GM12892 (cell line): Measurements from ENCODE around the gene EPB41L1.
A peak's percentile ranks its signal among the peaks of the same experiment; 100 is the strongest.
"Not testable (repeated sequence)": the region's sequence is repeated elsewhere in the genome, so short reads cannot be mapped to it uniquely, and the experiment has no call there.

Source experiments
- DNase-seq: peaks from one replicate; pipeline ENCODE4 v3.0.0; 2011; ENCODE audit not compliant: insufficient read length
- FAIRE-seq: peaks from 2 replicates; lab custom pipeline; 2011; peaks lifted over from hg19 to GRCh38; lab: Jason Lieb, UNC
- POLR2A ChIP-seq: IDR thresholded peaks from 2 replicates; pipeline ENCODE4 v1.6.1; 2011; ENCODE audit warnings: low read depth, low read length, control low read depth
- POLR2AphosphoS5 ChIP-seq: IDR thresholded peaks from 2 replicates; pipeline ENCODE4 v1.6.1; 2011; ENCODE audit warnings: low read depth, low read length, control low read depth
- TAF1 ChIP-seq: IDR thresholded peaks from 2 replicates; pipeline ENCODE4 v1.6.1; 2011; ENCODE audit warnings: low read depth, mild to moderate bottlenecking, control low read depth, low read length, borderline replicate concordance

Gene EPB41L1

GRCh38 chr20:36129160-36129543 lies 25.4 kb upstream of the EPB41L1 start:
- TF ChIP-seq POLR2AphosphoS5, result no peak
- TF ChIP-seq TAF1, result no peak
- no peak for TF ChIP-seq POLR2A
- FAIRE-seq (no peak), DNase-seq (no peak)

GRCh38 chr20:36130390-36130789 lies 24.1 kb upstream of the EPB41L1 start:
- no peak for FAIRE-seq
- no peak for DNase-seq
- TF ChIP-seq POLR2AphosphoS5 (no peak), POLR2A (no peak), TAF1 (no peak)

DNA sequence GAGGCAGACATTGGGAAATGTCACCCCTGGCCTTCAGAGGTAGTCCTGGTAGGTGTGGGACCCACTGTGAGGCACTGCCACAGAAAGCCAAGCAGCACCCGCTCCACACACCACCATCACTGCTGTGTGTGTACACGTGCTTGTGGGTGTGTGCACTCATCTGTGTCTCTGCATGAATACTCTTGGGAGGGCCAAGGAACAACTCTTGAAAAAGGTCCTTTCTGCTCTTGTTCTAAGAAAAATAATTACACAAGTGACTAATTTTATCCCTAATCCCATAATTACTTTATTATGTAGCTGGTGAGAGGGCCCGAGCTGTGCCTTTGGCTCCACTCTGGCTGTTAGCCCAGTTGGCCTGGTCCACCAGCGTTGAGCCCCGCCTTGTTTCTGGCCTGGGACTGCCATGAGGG lies 21.7 kb upstream of the EPB41L1 start:
- no peak for DNase-seq
- no peak for FAIRE-seq

DNA sequence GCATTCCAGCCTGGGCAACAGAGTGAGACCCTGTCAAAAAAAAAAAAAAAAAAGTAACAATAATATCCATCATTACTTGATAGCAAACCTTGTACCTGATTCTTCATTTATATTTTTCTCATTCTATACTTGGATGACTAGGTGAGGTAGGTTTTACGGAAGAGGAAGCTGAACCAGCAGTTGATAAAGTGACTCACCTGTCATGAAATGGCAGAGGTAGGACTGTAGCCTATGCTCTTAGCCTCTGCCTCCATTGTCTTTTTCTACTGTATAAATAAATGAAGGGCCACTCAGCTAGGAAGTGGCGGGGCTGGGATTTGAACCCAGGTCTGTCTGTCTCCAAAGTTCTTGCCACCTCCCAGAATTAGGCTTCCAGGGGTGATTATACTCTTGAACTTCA lies 20.7 kb upstream of the EPB41L1 start:
- DNase-seq (no peak), FAIRE-seq (no peak)

More for the DNA sequence above, 21.7 kb upstream of the EPB41L1 start:
- TF ChIP-seq POLR2AphosphoS5, result no peak
- no peak for TF ChIP-seq TAF1
- TF ChIP-seq POLR2A, result no peak

DNA sequence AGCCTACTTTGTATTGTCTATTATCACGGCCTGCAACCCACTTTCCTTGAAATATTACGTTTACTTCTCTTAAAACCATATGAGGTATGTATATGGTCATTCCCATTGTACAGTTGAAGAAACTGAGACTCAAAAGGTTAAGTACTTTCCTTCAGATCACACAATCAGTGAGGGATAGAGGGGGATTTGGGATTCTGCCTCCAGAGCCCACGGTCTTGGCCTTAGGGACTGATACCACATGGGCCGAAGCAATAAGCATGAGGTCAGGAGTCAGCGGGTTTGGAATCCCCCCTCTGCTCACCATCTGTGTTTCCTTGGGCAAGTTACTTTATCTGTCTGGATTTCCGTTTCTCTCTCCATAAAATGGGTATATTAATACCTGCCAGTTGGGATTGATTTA lies 19.4 kb upstream of the EPB41L1 start:
- FAIRE-seq (no peak), DNase-seq (no peak)
- no peak for TF ChIP-seq POLR2A
- TF ChIP-seq TAF1, result no peak
- TF ChIP-seq POLR2AphosphoS5, result no peak

More for the DNA sequence above, 20.7 kb upstream of the EPB41L1 start:
- no peak for TF ChIP-seq POLR2A
- TF ChIP-seq TAF1, result no peak
- TF ChIP-seq POLR2AphosphoS5, result no peak

DNA sequence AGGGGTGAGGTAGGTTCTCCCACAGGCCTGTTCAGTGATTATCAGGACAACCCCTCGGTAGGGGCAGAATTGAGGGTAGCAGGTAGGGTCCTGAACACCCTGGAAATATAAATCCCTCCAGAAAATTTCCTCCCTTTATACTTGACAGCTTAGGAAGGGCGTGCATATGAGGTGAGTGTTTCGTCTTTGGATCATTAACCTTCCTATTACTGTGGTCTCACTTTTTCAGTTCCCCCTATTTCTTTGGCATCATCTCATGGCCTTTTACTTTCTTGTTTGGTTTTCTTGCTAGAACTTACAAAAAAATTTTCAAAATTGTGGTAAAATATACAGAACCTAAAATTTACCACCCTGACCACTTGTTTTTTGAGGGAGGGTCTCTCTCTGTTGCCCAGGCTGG lies 18.7 kb upstream of the EPB41L1 start:
- DNase-seq (no peak), FAIRE-seq (no peak)
- TF ChIP-seq POLR2AphosphoS5 (no peak), TAF1 (no peak), POLR2A (no peak)

- not testable (repeated sequence) for DNase-seq, FAIRE-seq
These were observed 17.2 kb upstream of the EPB41L1 start for GRCh38 chr20:36137313-36137712.

DNA sequence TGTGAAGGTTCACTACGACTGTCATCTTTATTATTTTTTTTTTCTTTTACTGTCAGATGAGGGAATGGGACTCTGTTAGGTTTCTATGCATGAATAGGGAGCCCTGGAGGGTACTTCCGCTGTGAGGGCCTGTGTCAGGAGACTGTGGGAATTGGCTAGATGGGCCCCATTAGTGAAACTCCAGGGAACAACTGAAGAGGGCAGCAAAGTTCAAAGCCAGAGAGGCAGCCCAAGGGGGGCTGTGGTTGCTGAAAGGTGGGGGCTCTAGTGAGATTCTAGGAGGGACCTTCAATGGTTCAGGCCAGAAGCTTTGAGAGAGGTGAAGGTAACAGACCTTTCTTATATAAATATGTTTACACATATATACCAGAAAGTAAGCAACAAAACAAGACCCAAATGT lies 13.2 kb upstream of the EPB41L1 start:
- no peak for DNase-seq
- FAIRE-seq, result no peak
- no peak for TF ChIP-seq TAF1
- no peak for TF ChIP-seq POLR2A
- TF ChIP-seq POLR2AphosphoS5, result no peak

GRCh38 chr20:36144336-36144735 lies 10.2 kb upstream of the EPB41L1 start:
- no peak for DNase-seq
- TF ChIP-seq POLR2A, result no peak
- TF ChIP-seq TAF1, result no peak
- no peak for TF ChIP-seq POLR2AphosphoS5
- no peak for FAIRE-seq

DNA sequence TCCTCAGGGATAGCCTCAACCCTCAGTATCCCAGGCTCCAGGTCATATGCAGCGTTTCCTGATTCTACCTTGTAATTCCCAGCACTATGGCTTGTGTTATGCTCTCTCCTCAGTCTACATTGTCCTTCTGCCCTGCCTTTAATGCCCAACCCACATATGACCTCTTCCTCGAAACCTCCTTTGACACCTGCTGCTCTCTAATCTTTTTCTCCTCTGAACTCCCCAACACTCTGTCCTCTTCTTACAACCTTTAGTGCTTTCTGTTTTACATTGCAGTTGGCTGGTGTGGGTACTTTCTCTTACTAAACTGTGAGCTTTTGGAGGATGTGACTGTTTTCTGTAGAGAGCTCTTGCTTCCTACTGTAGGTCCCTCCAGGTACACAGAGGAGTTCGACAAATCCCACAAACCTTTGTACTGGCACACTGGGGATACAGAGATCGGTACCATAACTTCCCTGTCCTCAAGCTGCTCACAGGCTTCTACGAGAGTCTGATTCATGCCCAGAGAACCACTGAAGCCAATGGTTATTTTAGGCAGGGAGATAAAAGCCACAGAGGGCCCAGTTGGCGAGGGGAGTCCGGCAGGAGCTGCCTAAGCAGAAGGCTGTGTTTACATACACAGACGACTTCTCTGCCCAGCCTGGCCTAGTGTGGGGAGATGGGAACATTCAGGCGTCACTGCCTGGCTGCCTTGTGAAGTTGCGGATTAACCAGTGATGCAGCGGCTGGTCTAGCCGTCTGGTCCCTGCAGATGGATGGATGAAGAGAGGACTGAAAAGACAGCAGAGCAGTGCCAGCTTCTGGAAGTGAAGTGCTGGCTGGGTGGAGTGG lies 8.4 kb upstream of the EPB41L1 start:
- DNase-seq (no peak), FAIRE-seq (peak; percentile 36)
- no peak for TF ChIP-seq POLR2AphosphoS5
- TF ChIP-seq POLR2A, result no peak

DNA sequence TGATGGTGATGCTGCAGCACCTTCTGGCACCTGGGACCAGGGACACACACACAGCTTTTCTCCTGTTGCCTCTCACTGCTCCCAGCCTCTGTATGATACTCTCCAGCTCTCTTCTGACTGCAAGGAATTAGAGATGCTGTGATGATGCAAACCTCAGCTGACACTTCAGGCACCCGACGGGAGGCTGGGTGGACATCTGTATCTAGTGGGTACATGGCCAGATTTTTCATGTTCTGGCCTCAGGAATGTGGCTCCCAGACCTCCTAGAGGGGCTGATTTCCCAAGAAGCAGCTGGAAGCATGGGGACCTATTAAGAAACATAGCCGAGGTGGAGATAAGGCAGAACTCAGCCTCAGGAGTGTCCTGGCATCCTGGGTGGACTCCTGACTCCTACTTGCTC lies 6.8 kb upstream of the EPB41L1 start:
- FAIRE-seq (no peak), DNase-seq (no peak)
- TF ChIP-seq POLR2AphosphoS5 (no peak), POLR2A (no peak), TAF1 (no peak)

DNA sequence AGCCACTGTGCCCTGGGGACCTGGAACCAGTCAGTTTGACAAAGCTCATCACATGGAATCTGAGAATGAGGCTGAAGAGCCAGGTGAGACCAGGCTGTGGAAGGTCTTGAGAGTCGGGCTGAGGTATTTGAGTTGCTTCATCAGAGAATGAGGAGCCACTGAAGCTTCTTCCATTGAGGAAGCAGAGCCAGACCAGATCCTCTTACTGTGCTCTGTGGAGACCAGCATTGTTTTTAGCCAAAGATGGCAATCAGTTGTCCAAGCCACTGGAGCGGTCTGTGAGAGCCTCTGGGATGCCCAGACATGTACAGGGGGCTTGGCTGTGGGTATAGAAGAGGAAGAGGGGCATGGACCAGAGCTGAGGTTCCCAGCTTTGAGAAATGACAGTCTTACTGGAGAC lies 6.1 kb upstream of the EPB41L1 start:
- TF ChIP-seq POLR2AphosphoS5 (no peak), POLR2A (no peak), TAF1 (no peak)
- FAIRE-seq (no peak), DNase-seq (no peak)

GRCh38 chr20:36149012-36149411 lies 5.5 kb upstream of the EPB41L1 start:
- DNase-seq, result no peak
- no peak for FAIRE-seq

DNA sequence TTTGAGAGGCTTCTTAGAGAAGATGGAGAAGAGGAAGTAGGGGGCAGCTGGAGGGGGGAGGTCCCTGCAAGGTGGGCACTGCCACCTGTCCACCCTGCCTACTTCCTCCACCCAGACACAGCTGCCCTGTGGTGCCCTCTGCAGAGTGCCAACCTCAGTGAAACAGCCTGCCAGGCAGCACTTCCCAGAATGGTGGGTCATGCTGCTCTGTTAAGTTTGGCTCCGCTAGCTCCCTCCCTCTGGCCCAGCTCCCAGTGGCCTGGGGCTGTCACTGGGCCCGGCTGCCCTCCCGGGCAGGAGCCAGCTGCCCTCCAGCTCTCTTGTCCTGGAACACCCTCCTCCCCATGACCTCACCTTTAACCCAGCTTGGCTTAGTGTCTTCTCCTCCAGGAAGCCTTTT lies 5.1 kb upstream of the EPB41L1 start:
- FAIRE-seq, result no peak
- TF ChIP-seq TAF1, result no peak
- no peak for TF ChIP-seq POLR2AphosphoS5
- TF ChIP-seq POLR2A, result no peak
- DNase-seq, result no peak

More at GRCh38 chr20:36149012-36149411, 5.5 kb upstream of the EPB41L1 start:
- TF ChIP-seq POLR2AphosphoS5, result no peak
- TF ChIP-seq TAF1, result no peak
- TF ChIP-seq POLR2A, result no peak

DNA sequence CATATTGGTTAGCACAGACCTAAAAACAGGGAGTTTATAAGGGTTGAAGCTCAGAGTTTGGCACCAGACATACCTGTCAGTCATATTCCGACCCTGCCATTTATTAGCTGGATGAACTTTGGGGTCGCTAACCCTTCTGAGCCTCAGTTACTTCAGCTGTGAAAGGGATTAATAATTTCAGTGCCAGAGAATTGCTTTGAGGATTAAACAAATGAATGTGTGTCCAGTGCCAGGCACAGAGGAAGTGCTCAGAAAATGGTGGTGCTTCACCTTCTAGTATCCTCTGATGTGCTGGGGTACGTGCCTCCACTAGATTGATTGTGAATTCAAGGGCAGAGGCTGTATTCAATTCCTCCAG lies 4.1 kb upstream of the EPB41L1 start:
- DNase-seq, result no peak
- TF ChIP-seq POLR2A (no peak), TAF1 (no peak), POLR2AphosphoS5 (no peak)
- FAIRE-seq, result no peak
